C4-2B (cell line): Measurements from ENCODE around the gene BMP2.

Experiments
- ZFX ChIP-seq: fragments of 450-650 bp; IDR thresholded peaks from 2 replicates; pipeline ENCODE4 v1.6.1; 2017
- TF ChIP-seq, protein P1 (sequence below): fragments of 450-650 bp; conservative IDR thresholded peaks from 2 replicates; pipeline ENCODE4 v1.5.1; 2017; ENCODE audit warnings: mild to moderate bottlenecking

DNA sequence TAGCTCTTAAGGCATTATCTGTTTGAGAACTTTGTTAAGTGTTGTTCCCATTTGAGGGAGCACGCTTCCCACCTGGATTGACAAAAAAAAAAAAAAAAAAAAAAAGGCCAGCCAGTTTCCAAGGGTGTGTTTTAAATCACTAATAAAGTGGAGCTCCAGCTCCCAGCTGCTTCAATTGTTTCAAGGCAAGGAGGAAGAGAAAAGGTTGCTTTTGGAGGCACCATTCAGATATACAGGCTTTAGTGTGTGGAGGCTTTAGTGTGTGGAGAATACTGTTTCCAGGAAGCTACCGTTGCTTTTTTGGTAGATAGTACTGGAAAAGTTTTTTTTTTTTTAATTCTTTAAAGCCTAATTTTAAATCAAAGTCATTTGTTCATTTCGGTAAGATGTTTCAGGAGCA is 17.3 kb downstream of the BMP2 start:
- TF ChIP-seq, protein P1, sequence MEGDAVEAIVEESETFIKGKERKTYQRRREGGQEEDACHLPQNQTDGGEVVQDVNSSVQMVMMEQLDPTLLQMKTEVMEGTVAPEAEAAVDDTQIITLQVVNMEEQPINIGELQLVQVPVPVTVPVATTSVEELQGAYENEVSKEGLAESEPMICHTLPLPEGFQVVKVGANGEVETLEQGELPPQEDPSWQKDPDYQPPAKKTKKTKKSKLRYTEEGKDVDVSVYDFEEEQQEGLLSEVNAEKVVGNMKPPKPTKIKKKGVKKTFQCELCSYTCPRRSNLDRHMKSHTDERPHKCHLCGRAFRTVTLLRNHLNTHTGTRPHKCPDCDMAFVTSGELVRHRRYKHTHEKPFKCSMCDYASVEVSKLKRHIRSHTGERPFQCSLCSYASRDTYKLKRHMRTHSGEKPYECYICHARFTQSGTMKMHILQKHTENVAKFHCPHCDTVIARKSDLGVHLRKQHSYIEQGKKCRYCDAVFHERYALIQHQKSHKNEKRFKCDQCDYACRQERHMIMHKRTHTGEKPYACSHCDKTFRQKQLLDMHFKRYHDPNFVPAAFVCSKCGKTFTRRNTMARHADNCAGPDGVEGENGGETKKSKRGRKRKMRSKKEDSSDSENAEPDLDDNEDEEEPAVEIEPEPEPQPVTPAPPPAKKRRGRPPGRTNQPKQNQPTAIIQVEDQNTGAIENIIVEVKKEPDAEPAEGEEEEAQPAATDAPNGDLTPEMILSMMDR, result no peak
- no peak for TF ChIP-seq ZFX
